Activated CD4-positive, alpha-beta T cell treated with anti-CD3 and anti-CD28 coated beads, Interleukin-2, amount 10 ng/mL, durations not matched to agents 7 days and 5 days (primary cell): Measurements from ENCODE around the gene WDR12. TPM values are rescaled to one million over a fixed set of nuclear protein-coding genes. Genes with fewer than 3 reads are reported as not detected.
"Not testable (repeated sequence)": the region's sequence is repeated elsewhere in the genome, so short reads cannot be mapped to it uniquely, and the experiment has no call there.

ENCODE experiments used
- CTCF ChIA-PET: fragments of 350-600 bp; sonication (Branson Sonifier 250); formaldehyde crosslinking; loops from one replicate; lab custom pipeline; 2021; ENCODE audit warnings: antibody characterized with exemption; lab: Charles Lee
- POLR2A ChIA-PET: fragments of 350-600 bp; sonication (Branson Sonifier 250); formaldehyde crosslinking; loops from one replicate; lab custom pipeline; 2021; ENCODE audit warnings: antibody characterized with exemption; lab: Charles Lee
- DNase-seq: peaks from one replicate; pipeline ENCODE4 v3.0.0-alpha.2; 2020
- H3K27ac Mint-ChIP-seq: one replicate; pipeline ENCODE4 v1.8.0; 2021; ENCODE audit warnings: mild to moderate bottlenecking, moderate library complexity, mixed read lengths
- H3K27me3 Mint-ChIP-seq: one replicate; pipeline ENCODE4 v1.8.0; 2021; ENCODE audit warnings: mixed read lengths
- H3K36me3 Mint-ChIP-seq: one replicate; pipeline ENCODE4 v1.8.0; 2021; ENCODE audit warnings: low read depth, mixed read lengths
- H3K4me1 Mint-ChIP-seq: one replicate; pipeline ENCODE4 v1.8.0; 2021; ENCODE audit warnings: mixed read lengths
- H3K4me3 Mint-ChIP-seq: one replicate; pipeline ENCODE4 v1.8.0; 2021; ENCODE audit warnings: mild to moderate bottlenecking, moderate library complexity, mixed read lengths
- H3K9me3 Mint-ChIP-seq: one replicate; pipeline ENCODE4 v1.8.0; 2021; ENCODE audit warnings: mixed read lengths
- total RNA-seq, 2 experiments: library from RNA; stranded (reverse); gene quantifications; one replicate each; pipeline ENCODE4 v1.2.3, GENCODE V29; 2021

The WDR12 gene
- total RNA-seq: 10 to 100 TPM; 44.2 to 51.4 TPM

- POLR2A ChIA-PET: interaction anchor here (0.7 kb wide), 1 partner anchor 1026 kb away, joined by 7 read pairs; no protein-coding TSS in a partner anchor
- peak; percentile 93 for DNase-seq
- CTCF ChIA-PET: interaction anchor here (1.2 to 1.8 kb wide), 3 partner anchors 11 to 327 kb away, joined by 4 to 7 read pairs (median 4); partner anchors contain the start of gene CYP20A1
- H3K36me3 Mint-ChIP-seq: peaks cover 6% of the 10 kb centered on the region
- H3K27ac Mint-ChIP-seq: peak within 1 kb of the TSS; percentile 97
- H3K27me3 Mint-ChIP-seq: no peaks in the 10 kb centered on the region
- peak within 1 kb of the TSS; percentile 92 for H3K4me3 Mint-ChIP-seq
- no peaks in the 10 kb centered on the region for H3K9me3 Mint-ChIP-seq
- H3K4me1 Mint-ChIP-seq: peaks cover 36% of the 10 kb centered on the region
Observed at GRCh38 chr2:202911512-202912341, at the start of gene WDR12, which contains the start of gene CARF. Gene WDR12 (minus strand): TSS chr2:202911673. CDS start chr2:202911476, 197 bp downstream. Gene CARF (plus strand): TSS chr2:202912275. CDS start chr2:202941903, 29,628 bp downstream.

GRCh38 chr2:202960524-202960923, 49.1 kb upstream of the WDR12 start:
- no peak for DNase-seq
- no peaks in the 10 kb centered on the region for H3K9me3 Mint-ChIP-seq
- H3K4me3 Mint-ChIP-seq: no peak overlapping the region
- H3K4me1 Mint-ChIP-seq: no peaks in the 10 kb centered on the region
- H3K27ac Mint-ChIP-seq: no peak overlapping the region
- ChIA-PET CTCF (no interaction called here), POLR2A (no interaction called here)
- peaks cover 3% of the 10 kb centered on the region for H3K36me3 Mint-ChIP-seq
- H3K27me3 Mint-ChIP-seq: no peaks in the 10 kb centered on the region

DNA sequence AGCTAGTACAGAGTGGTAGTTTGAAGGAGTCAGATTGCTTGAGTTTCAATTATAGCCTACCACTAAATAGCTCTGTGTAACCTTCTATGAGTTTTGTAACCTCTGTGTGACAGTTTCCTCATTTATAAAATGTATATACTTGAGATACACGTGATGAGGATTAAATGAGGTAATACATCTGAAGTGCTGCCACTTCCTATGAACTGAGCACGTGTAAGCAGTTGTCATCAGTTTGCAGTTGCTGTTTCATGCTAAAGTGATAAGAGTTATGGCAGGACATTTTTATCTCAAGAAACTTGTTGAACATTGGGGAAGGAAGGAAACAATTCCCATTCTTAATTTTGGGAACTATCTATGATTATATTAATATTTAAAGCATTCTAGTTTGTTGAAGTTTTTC, 39.1 kb upstream of the WDR12 start:
- Mint-ChIP-seq H3K27ac (no peak overlapping the region), H3K4me3 (no peak overlapping the region), H3K4me1 (peaks cover 3% of the 10 kb centered on the region), H3K9me3 (peaks cover 19% of the 10 kb centered on the region), H3K36me3 (peaks cover 14% of the 10 kb centered on the region), H3K27me3 (no peaks in the 10 kb centered on the region)
- DNase-seq: no peak
- ChIA-PET POLR2A (no interaction called here), CTCF (no interaction called here)

- H3K27me3 Mint-ChIP-seq, POLR2A ChIA-PET, CTCF ChIA-PET, H3K4me1 Mint-ChIP-seq, H3K4me3 Mint-ChIP-seq, H3K27ac Mint-ChIP-seq, DNase-seq: not testable (repeated sequence)
- Mint-ChIP-seq H3K36me3 (peaks cover 24% of the 10 kb centered on the region), H3K9me3 (peaks cover 22% of the 10 kb centered on the region)
Observed at GRCh38 chr2:202949333-202949732, 37.9 kb upstream of the WDR12 start.

GRCh38 chr2:202945497-202945896, 34.0 kb upstream of the WDR12 start:
- H3K9me3 Mint-ChIP-seq: peaks cover 22% of the 10 kb centered on the region
- no peak for DNase-seq
- H3K4me3 Mint-ChIP-seq: no peak overlapping the region
- ChIA-PET POLR2A (no interaction called here), CTCF (no interaction called here)
- H3K27ac Mint-ChIP-seq: no peak overlapping the region
- H3K27me3 Mint-ChIP-seq: no peaks in the 10 kb centered on the region
- peaks cover 31% of the 10 kb centered on the region for H3K36me3 Mint-ChIP-seq
- H3K4me1 Mint-ChIP-seq: peaks cover 1% of the 10 kb centered on the region

- POLR2A ChIA-PET: no interaction called here
- peaks cover 34% of the 10 kb centered on the region for H3K36me3 Mint-ChIP-seq
- no peak overlapping the region for H3K27ac Mint-ChIP-seq
- peaks cover 22% of the 10 kb centered on the region for H3K9me3 Mint-ChIP-seq
- no peak for DNase-seq
- no peak overlapping the region for H3K4me3 Mint-ChIP-seq
- CTCF ChIA-PET: no interaction called here
- no peaks in the 10 kb centered on the region for H3K4me1 Mint-ChIP-seq
- no peaks in the 10 kb centered on the region for H3K27me3 Mint-ChIP-seq
Observed at GRCh38 chr2:202944816-202945215, 33.3 kb upstream of the WDR12 start.

GRCh38 chr2:202944408-202944807, 32.9 kb upstream of the WDR12 start:
- Mint-ChIP-seq H3K36me3 (peaks cover 34% of the 10 kb centered on the region), H3K27ac (no peak overlapping the region), H3K4me3 (no peak overlapping the region), H3K4me1 (no peaks in the 10 kb centered on the region), H3K9me3 (peaks cover 22% of the 10 kb centered on the region), H3K27me3 (no peaks in the 10 kb centered on the region)
- ChIA-PET CTCF (no interaction called here), POLR2A (no interaction called here)
- DNase-seq: no peak

DNA sequence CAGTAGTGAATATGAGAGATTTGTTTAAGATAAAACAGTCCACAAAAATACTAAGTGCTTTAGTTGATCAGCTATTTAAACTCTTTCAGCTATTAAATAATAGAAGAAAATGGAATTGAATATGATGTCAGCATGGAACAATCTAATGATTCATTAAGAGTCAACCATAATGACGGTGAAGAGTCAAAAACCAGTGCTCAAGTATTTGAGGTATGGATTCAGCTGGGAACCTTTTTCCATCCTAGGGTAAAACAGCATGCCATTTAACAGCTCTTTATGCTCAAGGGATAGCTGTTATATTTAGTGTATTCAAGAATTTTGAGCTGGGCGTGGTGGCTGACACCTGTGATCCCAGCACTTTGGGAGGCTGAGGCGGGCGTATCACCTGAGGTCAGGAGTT, 30.3 kb upstream of the WDR12 start:
- POLR2A ChIA-PET: no interaction called here

DNA sequence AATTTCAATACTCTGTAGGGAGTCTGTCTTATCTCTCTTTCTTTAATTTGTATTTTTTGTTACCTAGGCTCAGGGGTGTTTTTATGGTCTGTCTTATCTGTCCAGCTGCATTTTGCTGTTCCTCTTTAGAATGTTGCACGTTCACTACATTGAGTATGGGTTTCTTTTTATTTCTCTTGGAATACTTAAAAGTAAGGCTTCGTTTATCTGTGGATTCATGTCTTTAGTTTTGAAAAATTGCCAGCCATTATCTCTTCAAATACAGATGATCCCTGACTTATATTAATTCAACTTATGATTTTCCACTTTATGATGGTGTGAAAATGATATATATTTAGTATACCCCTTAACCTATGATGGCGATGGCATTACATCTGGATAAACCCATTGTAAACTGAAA, 27.5 kb upstream of the WDR12 start:
- Mint-ChIP-seq H3K4me1 (no peaks in the 10 kb centered on the region), H3K4me3 (no peak overlapping the region), H3K27ac (no peak overlapping the region), H3K27me3 (no peaks in the 10 kb centered on the region), H3K9me3 (no peaks in the 10 kb centered on the region), H3K36me3 (peaks cover 18% of the 10 kb centered on the region)
- no peak for DNase-seq
- POLR2A ChIA-PET: no interaction called here
- CTCF ChIA-PET: no interaction called here

More for the DNA sequence above, 30.3 kb upstream of the WDR12 start:
- Mint-ChIP-seq H3K4me1 (no peaks in the 10 kb centered on the region), H3K27me3 (no peaks in the 10 kb centered on the region), H3K36me3 (peaks cover 36% of the 10 kb centered on the region), H3K27ac (no peak overlapping the region), H3K9me3 (peaks cover 13% of the 10 kb centered on the region), H3K4me3 (no peak overlapping the region)
- CTCF ChIA-PET: interaction anchor here (0.9 kb wide), 1 partner anchor 9 kb away, joined by 3 read pairs; no protein-coding TSS in a partner anchor
- no peak for DNase-seq

DNA sequence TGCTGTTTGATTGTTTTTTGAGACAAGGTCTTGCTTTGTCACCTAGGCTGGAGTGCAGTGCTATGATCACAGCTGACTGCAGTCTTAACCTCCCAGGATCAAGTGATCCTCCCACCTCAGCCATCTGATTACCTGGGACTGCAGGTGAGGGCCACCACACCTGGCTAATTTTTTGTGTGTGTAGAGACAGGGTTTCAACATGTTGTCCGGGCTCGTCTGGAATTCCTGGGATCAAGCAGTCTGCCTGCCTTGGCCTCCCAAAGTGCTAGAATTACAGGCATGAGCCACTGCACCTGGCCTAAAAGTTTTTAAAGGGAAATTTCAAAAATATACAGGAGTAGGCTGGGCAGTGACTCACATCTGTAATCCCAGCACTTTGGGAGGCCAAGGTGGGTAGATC, 23.0 kb upstream of the WDR12 start:
- Mint-ChIP-seq H3K9me3 (no peaks in the 10 kb centered on the region), H3K27ac (no peak overlapping the region), H3K36me3 (peaks cover 14% of the 10 kb centered on the region), H3K27me3 (no peaks in the 10 kb centered on the region), H3K4me3 (no peak overlapping the region), H3K4me1 (no peaks in the 10 kb centered on the region)
- CTCF ChIA-PET: no interaction called here
- POLR2A ChIA-PET: no interaction called here
- DNase-seq: no peak

- H3K36me3 Mint-ChIP-seq: peaks cover 16% of the 10 kb centered on the region
- CTCF ChIA-PET: no interaction called here
- H3K27ac Mint-ChIP-seq: no peak overlapping the region
Observed at GRCh38 chr2:202933958-202934357, 22.5 kb upstream of the WDR12 start.

DNA sequence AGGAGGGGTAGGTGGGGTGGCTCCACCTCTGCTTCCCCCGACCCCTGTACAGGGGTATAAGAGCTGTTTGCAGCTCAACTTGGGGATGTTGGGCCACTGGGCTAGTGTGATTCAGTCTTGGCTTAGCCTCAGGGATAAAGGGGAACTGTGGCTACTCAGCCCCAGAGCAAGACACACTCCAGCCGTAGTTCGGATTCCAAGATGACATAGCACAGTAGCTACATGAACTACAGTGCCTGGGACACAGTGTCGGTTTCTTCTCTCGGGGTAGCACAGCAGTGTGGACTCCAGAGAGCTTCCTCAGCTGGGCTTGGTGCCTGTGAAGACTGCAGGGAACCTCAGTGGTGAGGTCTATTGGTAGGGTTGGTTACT, 21.7 kb upstream of the WDR12 start:
- peaks cover 14% of the 10 kb centered on the region for H3K36me3 Mint-ChIP-seq
- no peaks in the 10 kb centered on the region for H3K27me3 Mint-ChIP-seq
- H3K4me1 Mint-ChIP-seq: no peaks in the 10 kb centered on the region
- no peaks in the 10 kb centered on the region for H3K9me3 Mint-ChIP-seq
- ChIA-PET CTCF (interaction anchor here (0.7 to 0.9 kb wide), 2 partner anchors 9 to 17 kb away, joined by 3 read pairs; no protein-coding TSS in a partner anchor), POLR2A (no interaction called here)
- H3K27ac Mint-ChIP-seq: no peak overlapping the region
- DNase-seq: no peak
- no peak overlapping the region for H3K4me3 Mint-ChIP-seq

More at GRCh38 chr2:202933958-202934357, 22.5 kb upstream of the WDR12 start:
- Mint-ChIP-seq H3K4me3 (no peak overlapping the region), H3K4me1 (no peaks in the 10 kb centered on the region), H3K9me3 (no peaks in the 10 kb centered on the region), H3K27me3 (no peaks in the 10 kb centered on the region)
- POLR2A ChIA-PET: no interaction called here
- no peak for DNase-seq

- Mint-ChIP-seq H3K27me3 (no peaks in the 10 kb centered on the region), H3K27ac (no peak overlapping the region), H3K9me3 (no peaks in the 10 kb centered on the region), H3K36me3 (peaks cover 16% of the 10 kb centered on the region), H3K4me3 (no peak overlapping the region), H3K4me1 (no peaks in the 10 kb centered on the region)
- no peak for DNase-seq
- ChIA-PET POLR2A (no interaction called here), CTCF (interaction anchor here (0.7 to 0.9 kb wide), 2 partner anchors 9 to 16 kb away, joined by 3 read pairs; no protein-coding TSS in a partner anchor)
Observed at GRCh38 chr2:202932425-202933138, 21.1 kb upstream of the WDR12 start.
